BLaER1 (cell line): ENCODE results near the gene WDR86.

Source experiments
- H3K27ac ChIP-seq: shearing (Covaris generic); formaldehyde crosslinking; 2 replicates; pipeline ENCODE4 v1.8.1; 2022
- H3K27me3 ChIP-seq: shearing (Covaris generic); formaldehyde crosslinking; 2 replicates; pipeline ENCODE4 v1.8.1; 2022
- H3K36me3 ChIP-seq: shearing (Covaris generic); formaldehyde crosslinking; 2 replicates; pipeline ENCODE4 v1.8.1; 2022
- H3K4me1 ChIP-seq: shearing (Covaris generic); formaldehyde crosslinking; 2 replicates; pipeline ENCODE4 v1.8.1; 2022
- H3K4me2 ChIP-seq: shearing (Covaris generic); formaldehyde crosslinking; 2 replicates; pipeline ENCODE4 v1.8.1; 2022
- H3K4me3 ChIP-seq: shearing (Covaris generic); formaldehyde crosslinking; 2 replicates; pipeline ENCODE4 v1.8.1; 2022
- H3K9ac ChIP-seq: shearing (Covaris generic); formaldehyde crosslinking; 2 replicates; pipeline ENCODE4 v1.8.1; 2022
- H3K9me3 ChIP-seq: shearing (Covaris generic); formaldehyde crosslinking; 2 replicates; pipeline ENCODE4 v1.8.1; 2022
- H4K20me1 ChIP-seq: shearing (Covaris generic); formaldehyde crosslinking; 2 replicates; pipeline ENCODE4 v1.8.1; 2022
- Cebpa-rat ChIP-seq: shearing (Covaris generic); IDR thresholded peaks from 2 replicates; pipeline ENCODE4 v1.8.1; 2022

WDR86 gene, protein sequence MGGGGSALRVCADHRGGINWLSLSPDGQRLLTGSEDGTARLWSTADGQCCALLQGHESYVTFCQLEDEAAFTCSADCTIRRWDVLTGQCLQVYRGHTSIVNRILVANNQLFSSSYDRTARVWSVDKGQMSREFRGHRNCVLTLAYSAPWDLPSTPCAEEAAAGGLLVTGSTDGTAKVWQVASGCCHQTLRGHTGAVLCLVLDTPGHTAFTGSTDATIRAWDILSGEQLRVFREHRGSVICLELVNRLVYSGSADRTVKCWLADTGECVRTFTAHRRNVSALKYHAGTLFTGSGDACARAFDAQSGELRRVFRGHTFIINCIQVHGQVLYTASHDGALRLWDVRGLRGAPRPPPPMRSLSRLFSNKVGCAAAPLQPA

DNA sequence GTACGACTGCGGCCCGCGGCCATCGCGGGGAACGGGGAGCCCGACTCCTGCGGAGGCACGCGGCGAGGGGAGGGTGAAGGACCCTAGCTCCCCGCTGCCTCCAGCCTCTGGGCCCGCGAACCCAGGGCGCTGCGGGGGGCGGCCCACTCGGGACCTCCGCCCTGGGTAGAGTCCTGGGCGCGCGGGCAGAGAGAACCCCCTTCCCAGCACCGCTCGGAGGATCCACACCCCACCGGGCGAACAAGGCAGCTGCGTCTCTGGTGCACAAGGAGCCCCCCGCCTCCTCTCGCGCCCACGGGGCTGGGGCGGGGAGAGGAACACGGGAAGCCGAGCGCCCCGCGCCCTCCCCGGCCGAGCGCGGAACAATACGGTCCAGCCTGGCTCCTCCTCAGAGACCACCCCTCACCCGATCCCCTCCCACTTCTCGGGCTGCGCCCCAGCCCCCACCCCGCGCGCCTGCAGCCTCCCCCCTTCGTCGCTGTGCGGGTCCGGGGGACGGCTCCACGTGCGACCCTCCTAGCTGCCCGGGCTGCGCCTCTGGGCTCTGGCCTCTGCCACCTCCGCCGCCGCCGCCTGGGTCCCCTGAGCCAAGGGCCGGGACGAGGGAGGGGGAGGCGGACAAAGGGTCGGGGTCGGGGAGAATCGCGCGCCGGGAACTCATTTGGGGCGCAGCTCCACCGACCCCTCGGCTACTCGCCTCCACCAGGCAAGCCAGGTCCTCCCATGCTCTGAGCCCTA lies at the start of gene WDR86:
Gene WDR86 (minus strand): TSS at position 372 of the 738 bp plus-strand sequence. CDS start 449 bp downstream, outside the sequence.
- H3K4me3 ChIP-seq, result peak within 1 kb of the TSS; percentile 66
- H3K9ac ChIP-seq, result peak within 1 kb of the TSS; percentile 48
- no peaks in the 10 kb centered on the region for H3K9me3 ChIP-seq
- peaks cover 94% of the 10 kb centered on the region for H3K27me3 ChIP-seq
- H3K27ac ChIP-seq, result peak within 1 kb of the TSS; percentile 12; the same call in 1 of the 2 replicates
- H3K4me2 ChIP-seq, result peak within 1 kb of the TSS; percentile 90
- H4K20me1 ChIP-seq, result peaks cover 25% of the 10 kb centered on the region
- H3K4me1 ChIP-seq, result peaks cover 57% of the 10 kb centered on the region
- H3K36me3 ChIP-seq, result no peaks in the 10 kb centered on the region
- no peak for TF ChIP-seq Cebpa-rat

DNA sequence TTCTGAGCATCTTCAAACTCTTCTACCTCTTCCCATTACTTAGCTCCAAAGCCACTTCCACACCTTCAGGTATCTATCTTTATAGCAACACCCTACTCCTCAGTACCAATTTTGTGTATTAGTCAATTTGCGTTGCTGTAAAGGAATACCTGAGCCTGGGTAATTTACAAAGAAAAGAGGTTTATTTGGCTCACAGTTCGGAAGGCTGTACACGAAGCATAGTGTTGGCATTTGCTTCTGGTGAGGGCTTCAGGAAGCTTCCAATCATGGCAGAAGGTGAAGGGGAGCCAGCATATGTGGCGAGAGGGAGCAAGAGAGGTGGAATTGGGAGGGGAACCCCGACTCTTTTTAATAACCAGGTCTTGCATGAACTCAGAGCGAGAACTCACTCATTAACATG lies 47.7 kb upstream of the WDR86 start:
- Histone ChIP-seq H3K4me3 (no peak overlapping the region), H3K4me1 (peaks cover 17% of the 10 kb centered on the region; the same call in 1 of the 2 replicates), H3K36me3 (peaks cover 4% of the 10 kb centered on the region; the same call in 1 of the 2 replicates), H4K20me1 (no peaks in the 10 kb centered on the region), H3K27me3 (no peaks in the 10 kb centered on the region), H3K9ac (no peak overlapping the region), H3K9me3 (peaks cover 5% of the 10 kb centered on the region), H3K4me2 (no peak overlapping the region), H3K27ac (no peak overlapping the region)
- no peak for TF ChIP-seq Cebpa-rat

DNA sequence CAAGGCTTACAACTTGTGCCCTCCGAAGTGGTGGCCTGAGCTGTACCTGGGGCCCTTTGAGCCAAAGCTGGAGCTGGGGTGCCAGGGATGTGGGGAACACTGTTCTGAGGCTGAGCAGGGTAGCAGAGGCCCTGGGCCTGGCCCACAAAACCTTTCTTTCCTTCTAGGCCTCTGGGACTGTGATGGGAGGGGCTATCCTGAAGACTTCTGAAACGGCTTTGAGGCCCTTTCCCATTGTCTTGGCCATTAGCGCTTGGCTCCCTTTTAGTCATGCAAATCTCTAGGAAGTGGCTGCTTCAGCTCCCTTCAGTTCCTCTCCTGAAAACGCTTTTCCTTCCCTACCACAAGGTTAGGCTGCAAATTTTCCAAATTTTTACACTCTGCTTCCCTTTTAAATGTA lies 46.9 kb upstream of the WDR86 start:
- TF ChIP-seq Cebpa-rat, result no peak
- Histone ChIP-seq H3K9ac (no peak overlapping the region), H3K4me2 (peak overlapping the region; percentile 27; the same call in 1 of the 2 replicates), H3K27me3 (no peaks in the 10 kb centered on the region), H4K20me1 (no peaks in the 10 kb centered on the region), H3K36me3 (no peaks in the 10 kb centered on the region), H3K4me1 (peaks cover 17% of the 10 kb centered on the region; the same call in 1 of the 2 replicates), H3K9me3 (no peaks in the 10 kb centered on the region), H3K27ac (no peak overlapping the region), H3K4me3 (no peak overlapping the region)

DNA sequence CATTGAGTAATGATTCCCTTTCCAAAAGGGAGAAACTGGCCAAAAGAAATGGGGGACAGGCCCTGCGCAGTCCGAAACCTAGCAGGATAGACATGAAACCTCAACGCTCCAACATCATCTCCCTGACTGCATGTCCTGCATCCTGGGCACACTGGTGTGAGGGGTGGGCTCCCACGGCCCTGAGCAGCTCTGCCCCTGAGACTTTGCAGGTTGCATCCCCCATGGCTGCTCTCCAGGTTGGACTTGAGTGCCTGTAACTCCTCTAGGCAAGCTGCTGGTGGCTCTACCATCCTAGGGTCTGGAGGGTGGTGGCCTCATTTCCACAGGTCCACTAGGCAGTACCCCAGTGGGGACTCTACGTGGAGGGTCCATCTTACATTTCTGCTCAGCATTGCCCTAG lies 46.4 kb upstream of the WDR86 start:
- no peaks in the 10 kb centered on the region for H3K9me3 ChIP-seq
- no peak overlapping the region for H3K4me3 ChIP-seq
- H3K27ac ChIP-seq, result no peak overlapping the region
- no peaks in the 10 kb centered on the region for H3K36me3 ChIP-seq
- TF ChIP-seq Cebpa-rat, result no peak
- H3K9ac ChIP-seq, result no peak overlapping the region
- H3K4me1 ChIP-seq, result peaks cover 17% of the 10 kb centered on the region; the same call in 1 of the 2 replicates
- no peak overlapping the region for H3K4me2 ChIP-seq
- H4K20me1 ChIP-seq, result no peaks in the 10 kb centered on the region; the same call in 1 of the 2 replicates
- no peaks in the 10 kb centered on the region for H3K27me3 ChIP-seq

DNA sequence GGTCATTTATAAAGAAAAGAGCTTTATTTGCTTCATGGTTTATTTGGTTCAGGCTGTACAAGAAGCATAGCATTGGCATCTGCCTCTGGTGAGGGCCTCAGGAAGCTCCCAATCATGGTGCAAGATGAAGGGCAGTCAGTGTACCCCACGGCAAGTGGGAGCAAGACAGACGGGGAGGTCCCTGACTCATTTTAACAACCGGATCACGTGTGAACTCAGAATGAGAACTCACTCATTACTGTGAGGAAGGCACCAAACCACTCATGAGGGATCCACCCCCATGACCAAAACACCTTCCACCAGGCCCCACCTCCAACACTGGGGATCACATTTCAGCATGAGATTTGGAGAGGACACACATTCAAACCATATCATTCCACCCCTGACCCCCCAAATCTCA lies 45.9 kb upstream of the WDR86 start:
- H3K9me3 ChIP-seq, result no peaks in the 10 kb centered on the region
- H3K27me3 ChIP-seq, result no peaks in the 10 kb centered on the region
- no peaks in the 10 kb centered on the region for H3K36me3 ChIP-seq
- H3K4me3 ChIP-seq, result no peak overlapping the region
- no peak for TF ChIP-seq Cebpa-rat
- H3K27ac ChIP-seq, result no peak overlapping the region
- peaks cover 17% of the 10 kb centered on the region; the same call in 1 of the 2 replicates for H3K4me1 ChIP-seq
- H3K4me2 ChIP-seq, result no peak overlapping the region
- H3K9ac ChIP-seq, result no peak overlapping the region
- H4K20me1 ChIP-seq, result no peaks in the 10 kb centered on the region; the same call in 1 of the 2 replicates

DNA sequence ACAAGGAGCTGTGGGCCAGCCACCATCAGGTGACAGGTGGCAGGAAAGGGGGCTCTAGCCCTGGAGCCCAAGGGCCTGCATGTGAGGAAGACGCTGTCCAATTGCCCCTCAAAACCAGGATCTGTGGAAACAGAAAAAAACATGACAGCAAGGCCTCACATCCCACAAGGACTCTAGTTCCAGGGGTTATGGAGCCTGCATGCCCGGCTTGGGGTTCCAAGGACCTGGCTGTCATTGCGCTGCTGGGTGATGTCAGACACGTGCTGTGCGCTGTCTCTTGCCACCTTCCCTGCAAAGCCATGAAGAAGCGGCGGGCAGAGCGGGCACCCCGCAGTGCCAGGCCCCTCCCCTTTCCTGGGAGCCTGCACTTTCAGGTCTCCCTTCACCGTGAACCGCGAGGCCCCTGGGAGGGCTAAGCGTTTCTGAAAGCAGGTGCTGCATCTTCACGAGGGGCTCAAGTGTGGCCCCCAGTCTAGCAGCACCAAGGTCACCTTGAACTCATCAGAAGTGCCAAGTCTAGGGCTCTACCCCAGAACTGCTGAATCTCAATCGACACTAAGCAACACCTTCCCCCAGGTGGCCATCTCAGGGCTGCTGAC lies 45.2 kb upstream of the WDR86 start:
- Histone ChIP-seq H3K4me1 (peaks cover 17% of the 10 kb centered on the region; the same call in 1 of the 2 replicates), H4K20me1 (no peaks in the 10 kb centered on the region; the same call in 1 of the 2 replicates)
- no peak for TF ChIP-seq Cebpa-rat

DNA sequence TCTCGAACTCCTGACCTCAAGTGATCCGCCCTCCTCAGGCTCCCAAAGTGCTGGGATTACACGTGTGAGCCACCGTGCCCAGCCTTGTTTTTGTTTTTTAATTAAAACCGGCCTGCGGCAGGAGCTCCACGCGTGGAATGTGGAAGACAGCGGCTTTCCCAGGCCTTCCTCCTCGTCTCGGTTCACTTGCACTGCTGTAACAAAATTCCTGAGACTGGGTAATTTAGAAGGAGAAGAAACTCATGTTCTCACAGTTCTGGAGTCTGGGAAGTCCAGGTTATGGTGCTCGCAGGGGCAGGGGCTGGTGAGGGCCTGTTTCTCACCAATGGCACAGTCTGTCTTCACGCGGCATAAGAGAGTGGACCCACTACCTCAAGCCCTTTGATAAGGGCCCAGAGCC lies 44.5 kb upstream of the WDR86 start:
- H3K4me3 ChIP-seq, result no peak overlapping the region
- peaks cover 17% of the 10 kb centered on the region; the same call in 1 of the 2 replicates for H3K4me1 ChIP-seq
- no peaks in the 10 kb centered on the region; the same call in 1 of the 2 replicates for H4K20me1 ChIP-seq
- no peak overlapping the region for H3K27ac ChIP-seq
- H3K9me3 ChIP-seq, result no peaks in the 10 kb centered on the region
- no peak overlapping the region for H3K9ac ChIP-seq
- no peak for TF ChIP-seq Cebpa-rat
- no peaks in the 10 kb centered on the region for H3K27me3 ChIP-seq
- H3K4me2 ChIP-seq, result no peak overlapping the region
- no peaks in the 10 kb centered on the region for H3K36me3 ChIP-seq

More for the DNA sequence above, 45.2 kb upstream of the WDR86 start:
- H3K9ac ChIP-seq, result no peak overlapping the region
- no peaks in the 10 kb centered on the region for H3K36me3 ChIP-seq
- no peaks in the 10 kb centered on the region for H3K27me3 ChIP-seq
- no peak overlapping the region for H3K4me2 ChIP-seq
- H3K4me3 ChIP-seq, result no peak overlapping the region
- H3K27ac ChIP-seq, result no peak overlapping the region
- no peaks in the 10 kb centered on the region for H3K9me3 ChIP-seq

DNA sequence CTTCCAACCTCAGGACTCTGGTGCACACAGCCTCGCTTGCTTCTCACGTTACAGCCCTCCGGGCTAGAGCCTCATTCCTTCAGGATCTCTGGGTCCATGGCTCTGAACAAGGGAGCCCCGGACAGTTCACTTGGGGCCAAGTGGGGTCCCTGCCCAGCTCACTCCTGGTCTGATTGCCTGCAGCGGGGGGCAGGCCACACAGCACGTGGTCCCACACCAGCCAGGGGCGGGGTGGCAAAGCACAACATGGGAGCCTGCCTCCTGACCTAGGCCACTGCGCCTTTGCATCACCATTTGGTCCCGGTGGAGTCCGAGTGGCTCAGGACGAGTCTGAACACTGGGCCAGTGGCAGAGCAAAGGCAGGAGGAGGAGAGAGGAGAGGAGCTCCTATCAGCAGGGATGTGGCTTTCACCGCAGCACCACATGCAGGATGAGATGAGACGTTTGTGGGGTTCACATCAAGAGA lies 43.5 kb upstream of the WDR86 start:
- Histone ChIP-seq H3K4me1 (peaks cover 17% of the 10 kb centered on the region), H3K27ac (no peak overlapping the region), H3K36me3 (no peaks in the 10 kb centered on the region), H3K9me3 (no peaks in the 10 kb centered on the region), H4K20me1 (no peaks in the 10 kb centered on the region; the same call in 1 of the 2 replicates), H3K9ac (no peak overlapping the region), H3K4me2 (no peak overlapping the region), H3K27me3 (no peaks in the 10 kb centered on the region), H3K4me3 (no peak overlapping the region)
- no peak for TF ChIP-seq Cebpa-rat

DNA sequence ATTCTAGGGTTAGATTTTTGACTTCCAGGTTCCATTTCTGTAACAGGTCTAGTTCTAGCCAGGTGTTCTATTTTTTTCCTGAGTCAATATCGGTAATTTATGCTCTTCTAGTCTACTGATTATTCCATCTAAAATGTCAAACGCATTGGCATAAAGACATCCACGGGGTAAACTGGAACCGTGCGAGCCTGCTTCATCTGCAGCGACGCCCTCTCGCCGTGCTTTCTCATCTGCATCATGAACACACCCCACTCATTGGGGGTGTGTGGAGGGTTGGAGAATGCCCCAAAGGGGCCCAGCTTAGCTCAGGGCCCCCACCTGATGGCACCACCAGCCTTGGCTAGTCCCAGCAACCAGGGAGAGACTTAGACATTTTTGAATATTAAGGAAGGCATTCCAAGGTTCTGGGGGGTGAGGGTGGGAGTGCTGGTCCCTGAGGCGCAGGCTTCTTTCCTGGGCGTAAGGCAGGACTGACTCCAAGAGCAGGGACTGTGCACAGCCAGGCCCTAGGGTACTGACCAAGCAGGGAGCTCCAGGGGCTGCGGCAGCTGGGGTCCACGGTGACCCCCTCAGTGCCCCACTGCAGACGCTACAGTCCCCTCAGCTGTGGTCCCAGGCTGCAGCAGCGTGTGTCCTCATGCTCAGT lies 43.0 kb upstream of the WDR86 start:
- H3K9ac ChIP-seq, result no peak overlapping the region
- no peak overlapping the region for H3K27ac ChIP-seq
- no peaks in the 10 kb centered on the region for H3K27me3 ChIP-seq
- H3K4me3 ChIP-seq, result no peak overlapping the region
- TF ChIP-seq Cebpa-rat, result no peak
- H3K36me3 ChIP-seq, result no peaks in the 10 kb centered on the region
- no peak overlapping the region for H3K4me2 ChIP-seq
- no peaks in the 10 kb centered on the region for H3K9me3 ChIP-seq
- peaks cover 23% of the 10 kb centered on the region for H3K4me1 ChIP-seq
- H4K20me1 ChIP-seq, result no peaks in the 10 kb centered on the region; the same call in 1 of the 2 replicates
